HEK293 (cell line): ENCODE measurements around the gene UTP15.

Experiments
- FEZF1 ChIP-seq: fragments of 450-650 bp; formaldehyde crosslinking; IDR thresholded peaks from 2 replicates; pipeline ENCODE4 v1.5.1; 2016; ENCODE audit warnings: missing biosample characterization, missing genetic modification characterization
- GLIS1 ChIP-seq: fragments of 450-650 bp; formaldehyde crosslinking; IDR thresholded peaks from 2 replicates; pipeline ENCODE4 v1.5.1; 2016; ENCODE audit warnings: missing biosample characterization, missing genetic modification characterization
- HOXC10 ChIP-seq: sonication (generic); formaldehyde crosslinking; IDR thresholded peaks from 2 replicates; pipeline ENCODE4 v1.8.1; 2023; ENCODE audit warnings: mild to moderate bottlenecking, missing genetic modification reagents
- INSM2 ChIP-seq: fragments of 450-650 bp; formaldehyde crosslinking; IDR thresholded peaks from 2 replicates; pipeline ENCODE4 v1.5.1; 2016; ENCODE audit warnings: missing biosample characterization, missing genetic modification characterization
- MEIS1 ChIP-seq: sonication (generic); formaldehyde crosslinking; IDR thresholded peaks from 2 replicates; pipeline ENCODE4 v1.8.1; 2022; ENCODE audit warnings: missing genetic modification reagents, mild to moderate bottlenecking, borderline replicate concordance
- PBX3 ChIP-seq: sonication (generic); formaldehyde crosslinking; IDR thresholded peaks from 2 replicates; pipeline ENCODE4 v1.8.1; 2022; ENCODE audit warnings: mild to moderate bottlenecking, moderate library complexity, missing genetic modification reagents
- SP2 ChIP-seq: fragments of 450-650 bp; formaldehyde crosslinking; IDR thresholded peaks from 2 replicates; pipeline ENCODE4 v1.5.1; 2016; ENCODE audit warnings: missing biosample characterization, missing genetic modification characterization
- TRIM28 ChIP-seq: IDR thresholded peaks from 2 replicates; pipeline ENCODE4 v1.6.1; 2011; ENCODE audit warnings: low read length, control low read depth, borderline replicate concordance
- ZBTB10 ChIP-seq: fragments of 450-650 bp; formaldehyde crosslinking; IDR thresholded peaks from 2 replicates; pipeline ENCODE4 v1.5.1; 2016; ENCODE audit warnings: missing biosample characterization, missing genetic modification characterization
- ZBTB17 ChIP-seq: fragments of 450-650 bp; formaldehyde crosslinking; IDR thresholded peaks from 2 replicates; pipeline ENCODE4 v1.5.1; 2016; ENCODE audit warnings: missing biosample characterization, missing genetic modification characterization
- ZBTB21 ChIP-seq: fragments of 450-650 bp; formaldehyde crosslinking; IDR thresholded peaks from 2 replicates; pipeline ENCODE4 v1.5.1; 2017; ENCODE audit warnings: missing biosample characterization, missing genetic modification characterization
- ZBTB6 ChIP-seq: fragments of 450-650 bp; formaldehyde crosslinking; IDR thresholded peaks from 2 replicates; pipeline ENCODE4 v1.5.1; 2017; ENCODE audit warnings: missing biosample characterization, missing genetic modification characterization
- ZEB2 ChIP-seq: fragments of 450-650 bp; formaldehyde crosslinking; IDR thresholded peaks from 2 replicates; pipeline ENCODE4 v1.5.1; 2016; ENCODE audit warnings: missing biosample characterization, missing genetic modification characterization
- ZNF311 ChIP-seq: fragments of 450-650 bp; formaldehyde crosslinking; IDR thresholded peaks from 2 replicates; pipeline ENCODE4 v1.5.1; 2017; ENCODE audit warnings: missing biosample characterization, missing genetic modification characterization, borderline replicate concordance
- ZNF324 ChIP-seq: fragments of 450-650 bp; formaldehyde crosslinking; IDR thresholded peaks from 2 replicates; pipeline ENCODE4 v1.5.1; 2016; ENCODE audit warnings: missing biosample characterization, missing genetic modification characterization
- ZNF335 ChIP-seq: fragments of 450-650 bp; formaldehyde crosslinking; conservative IDR thresholded peaks from 2 replicates; pipeline ENCODE4 v1.5.1; 2016; ENCODE audit warnings: missing biosample characterization, missing genetic modification characterization
- ZNF362 ChIP-seq: fragments of 450-650 bp; formaldehyde crosslinking; IDR thresholded peaks from 2 replicates; pipeline ENCODE4 v1.5.1; 2016; ENCODE audit warnings: missing biosample characterization, missing genetic modification characterization
- ZNF37A ChIP-seq: fragments of 450-650 bp; IDR thresholded peaks from 2 replicates; pipeline ENCODE4 v1.5.1; 2018; ENCODE audit warnings: missing biosample characterization, missing genetic modification characterization
- ZNF394 ChIP-seq: fragments of 450-650 bp; formaldehyde crosslinking; IDR thresholded peaks from 2 replicates; pipeline ENCODE4 v1.5.1; 2016; ENCODE audit warnings: missing biosample characterization, missing genetic modification characterization, mild to moderate bottlenecking, moderate library complexity, borderline replicate concordance
- ZNF416 ChIP-seq: fragments of 450-650 bp; formaldehyde crosslinking; IDR thresholded peaks from 2 replicates; pipeline ENCODE4 v1.5.1; 2016; ENCODE audit warnings: missing biosample characterization, missing genetic modification characterization
- ZNF548 ChIP-seq: fragments of 450-650 bp; formaldehyde crosslinking; IDR thresholded peaks from 2 replicates; pipeline ENCODE4 v1.5.1; 2016; ENCODE audit warnings: missing biosample characterization, missing genetic modification characterization
- ZNF558 ChIP-seq: fragments of 450-650 bp; formaldehyde crosslinking; IDR thresholded peaks from 2 replicates; pipeline ENCODE4 v1.5.1; 2016; ENCODE audit warnings: missing biosample characterization, missing genetic modification characterization
- ZNF560 ChIP-seq: fragments of 450-650 bp; formaldehyde crosslinking; IDR thresholded peaks from 2 replicates; pipeline ENCODE4 v1.5.1; 2017; ENCODE audit warnings: missing biosample characterization, missing genetic modification characterization, borderline replicate concordance
- ZNF561 ChIP-seq: fragments of 450-650 bp; IDR thresholded peaks from 2 replicates; pipeline ENCODE4 v1.5.1; 2018; ENCODE audit warnings: missing biosample characterization, missing genetic modification characterization, borderline replicate concordance
- ZNF624 ChIP-seq: fragments of 450-650 bp; formaldehyde crosslinking; IDR thresholded peaks from 2 replicates; pipeline ENCODE4 v1.5.1; 2017; ENCODE audit warnings: missing biosample characterization, missing genetic modification characterization
- ZNF629 ChIP-seq: fragments of 450-650 bp; formaldehyde crosslinking; IDR thresholded peaks from 2 replicates; pipeline ENCODE4 v1.5.1; 2017; ENCODE audit warnings: missing biosample characterization, missing genetic modification characterization
- ZNF639 ChIP-seq: fragments of 450-650 bp; formaldehyde crosslinking; IDR thresholded peaks from 2 replicates; pipeline ENCODE4 v1.5.1; 2016; ENCODE audit warnings: missing biosample characterization, missing genetic modification characterization
- ZNF654 ChIP-seq: fragments of 450-650 bp; formaldehyde crosslinking; IDR thresholded peaks from 2 replicates; pipeline ENCODE4 v1.5.1; 2016; ENCODE audit warnings: low read depth, missing biosample characterization, missing genetic modification characterization
- ZNF701 ChIP-seq: fragments of 450-650 bp; formaldehyde crosslinking; IDR thresholded peaks from 2 replicates; pipeline ENCODE4 v1.5.1; 2016; ENCODE audit warnings: missing biosample characterization, missing genetic modification characterization
- ZNF707 ChIP-seq: fragments of 450-650 bp; formaldehyde crosslinking; IDR thresholded peaks from 2 replicates; pipeline ENCODE4 v1.5.1; 2016; ENCODE audit warnings: missing biosample characterization, missing genetic modification characterization
- ZNF747 ChIP-seq: fragments of 450-650 bp; formaldehyde crosslinking; IDR thresholded peaks from 2 replicates; pipeline ENCODE4 v1.5.1; 2016; ENCODE audit warnings: missing biosample characterization, missing genetic modification characterization
- ZNF792 ChIP-seq: fragments of 450-650 bp; formaldehyde crosslinking; IDR thresholded peaks from 2 replicates; pipeline ENCODE4 v1.5.1; 2016; ENCODE audit warnings: missing biosample characterization, missing genetic modification characterization

Gene UTP15

GRCh38 chr5:73565139-73565968 lies at the start of gene UTP15, which contains the start of gene ANKRA2 (continued):
- TF ChIP-seq ZNF639 (tag by site-specific recombination) = peak; percentile 42; the same call in 1 of the 2 replicates
- TF ChIP-seq SP2 (tag by site-specific recombination) = peak; percentile 92
- no peak for TF ChIP-seq ZNF560 (tag by site-specific recombination)
- no peak for TF ChIP-seq ZNF548
- TF ChIP-seq ZNF324 (tag by site-specific recombination) = no peak
- peak; percentile 71 for TF ChIP-seq ZEB2 (tag by site-specific recombination)
- no peak for TF ChIP-seq INSM2 (tag by site-specific recombination)
- no peak; the same call in 1 of the 2 replicates for TF ChIP-seq ZBTB6
- TF ChIP-seq MEIS1 (CRISPR knock-in tag) = no peak
- TF ChIP-seq TRIM28 = no peak
- peak; percentile 30; the same call in 1 of the 2 replicates for TF ChIP-seq ZNF394 (tag by site-specific recombination)
- TF ChIP-seq ZNF701 (tag by site-specific recombination) = no peak
- no peak for TF ChIP-seq ZNF792 (tag by site-specific recombination)
- peak; percentile 98 for TF ChIP-seq ZNF335
- no peak for TF ChIP-seq ZNF654
- TF ChIP-seq ZNF629 (tag by site-specific recombination) = peak; percentile 85
- no peak for TF ChIP-seq FEZF1 (tag by site-specific recombination)
- TF ChIP-seq ZNF416 (tag by site-specific recombination) = no peak
- no peak for TF ChIP-seq HOXC10
- no peak for TF ChIP-seq ZNF707 (tag by site-specific recombination)
- peak; percentile 28; the same call in 1 of the 2 replicates for TF ChIP-seq PBX3
- TF ChIP-seq ZNF311 (tag by site-specific recombination) = no peak
- peak; percentile 63 for TF ChIP-seq GLIS1 (tag by site-specific recombination)
- 0 out of 2 replicates have a peak, but pooled peaks have one; percentile 15 for TF ChIP-seq ZNF558 (tag by site-specific recombination)
- peak; percentile 95 for TF ChIP-seq ZNF362
- TF ChIP-seq ZBTB21 = peak; percentile 59
- TF ChIP-seq ZNF561 (tag by site-specific recombination) = peak; percentile 64; the same call in 1 of the 2 replicates
- TF ChIP-seq ZBTB17 (tag by site-specific recombination) = peak; percentile 98
- TF ChIP-seq ZNF37A (tag by site-specific recombination) = no peak
- no peak for TF ChIP-seq ZNF747 (tag by site-specific recombination)
- no peak for TF ChIP-seq ZBTB10 (tag by site-specific recombination)
- TF ChIP-seq ZNF624 = no peak
